NCI-H345 (cell line): ENCODE results near the gene PTPN6.

Source experiments
- DNase-seq: peaks from one replicate; lab custom pipeline; 2025; lab: John Stamatoyannopoulos, UW

The PTPN6 gene

GRCh38 chr12:6923003-6923732, 28.0 kb upstream of the PTPN6 start:
- DNase-seq, result no peak

- no peak for DNase-seq
Measured at GRCh38 chr12:6923851-6924250, 27.3 kb upstream of the PTPN6 start.

GRCh38 chr12:6925239-6925539, 26.0 kb upstream of the PTPN6 start:
- no peak for DNase-seq

GRCh38 chr12:6925540-6926279, 25.4 kb upstream of the PTPN6 start:
- peak; percentile 32 for DNase-seq

GRCh38 chr12:6927379-6928021, 23.7 kb upstream of the PTPN6 start, which contains the start of gene ATN1:
Gene ATN1 (plus strand): TSS chr12:6927959. CDS start chr12:6934002, 6,043 bp downstream.
- peak; percentile 46 for DNase-seq

DNA sequence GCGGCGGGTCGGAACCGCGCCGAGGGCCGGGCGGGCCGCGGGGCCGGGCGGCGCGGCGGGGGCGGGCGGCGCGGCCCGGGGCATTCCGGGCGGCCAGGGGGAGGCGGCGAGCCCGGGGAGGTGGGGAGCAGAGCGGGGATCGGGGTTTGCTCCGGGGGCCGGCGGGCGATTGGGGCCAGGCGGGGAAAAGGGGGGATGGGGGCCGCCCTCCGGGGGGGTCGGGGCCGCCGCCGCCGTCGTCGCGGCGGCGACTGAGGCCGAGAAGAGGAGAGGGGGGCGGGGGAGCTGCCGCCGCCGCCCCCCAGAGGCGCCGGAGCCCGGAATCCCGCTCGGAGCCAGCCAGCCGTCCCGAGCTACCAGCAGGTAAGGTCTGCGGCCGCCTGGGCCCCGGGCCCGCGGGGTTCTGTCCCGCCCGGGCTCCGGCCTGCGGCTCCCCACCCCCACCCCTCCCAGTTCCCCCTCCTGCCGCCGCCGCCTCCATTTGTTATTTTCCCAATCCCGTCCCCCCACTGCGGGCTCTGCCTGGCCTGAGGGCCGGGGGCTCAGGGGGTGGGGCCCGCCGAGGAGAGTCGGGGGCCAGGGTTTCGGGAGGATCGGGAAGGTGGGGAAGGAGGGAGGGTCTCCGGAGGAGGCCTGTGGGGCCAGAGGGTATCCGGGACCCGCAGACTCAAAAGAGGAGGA, 23.0 kb upstream of the PTPN6 start:
- DNase-seq, result no peak

GRCh38 chr12:6928703-6929407, 22.3 kb upstream of the PTPN6 start:
- DNase-seq, result no peak

- DNase-seq, result no peak
Measured at GRCh38 chr12:6929466-6930452, 21.4 kb upstream of the PTPN6 start.

DNA sequence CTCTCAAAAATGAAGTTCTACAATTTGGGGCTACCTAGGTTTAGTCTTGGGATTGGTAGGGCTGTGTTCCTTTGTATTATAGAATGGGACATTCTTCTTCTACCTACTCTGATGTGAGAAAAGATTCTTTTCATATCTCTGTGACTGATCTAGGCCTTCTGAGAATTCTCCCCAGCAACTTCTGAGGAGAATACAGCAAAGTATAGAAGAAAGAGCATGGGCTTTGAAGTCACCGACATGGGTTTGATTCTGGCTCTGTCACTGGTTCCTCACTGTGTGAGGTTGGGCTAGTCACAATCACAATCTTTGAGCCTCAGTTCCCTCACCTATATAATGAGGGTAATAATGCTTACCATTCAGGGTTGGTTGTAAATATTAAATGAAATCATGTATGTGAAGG, 18.4 kb upstream of the PTPN6 start:
- DNase-seq, result no peak

GRCh38 chr12:6934110-6934509, 17.0 kb upstream of the PTPN6 start:
- no peak for DNase-seq

DNA sequence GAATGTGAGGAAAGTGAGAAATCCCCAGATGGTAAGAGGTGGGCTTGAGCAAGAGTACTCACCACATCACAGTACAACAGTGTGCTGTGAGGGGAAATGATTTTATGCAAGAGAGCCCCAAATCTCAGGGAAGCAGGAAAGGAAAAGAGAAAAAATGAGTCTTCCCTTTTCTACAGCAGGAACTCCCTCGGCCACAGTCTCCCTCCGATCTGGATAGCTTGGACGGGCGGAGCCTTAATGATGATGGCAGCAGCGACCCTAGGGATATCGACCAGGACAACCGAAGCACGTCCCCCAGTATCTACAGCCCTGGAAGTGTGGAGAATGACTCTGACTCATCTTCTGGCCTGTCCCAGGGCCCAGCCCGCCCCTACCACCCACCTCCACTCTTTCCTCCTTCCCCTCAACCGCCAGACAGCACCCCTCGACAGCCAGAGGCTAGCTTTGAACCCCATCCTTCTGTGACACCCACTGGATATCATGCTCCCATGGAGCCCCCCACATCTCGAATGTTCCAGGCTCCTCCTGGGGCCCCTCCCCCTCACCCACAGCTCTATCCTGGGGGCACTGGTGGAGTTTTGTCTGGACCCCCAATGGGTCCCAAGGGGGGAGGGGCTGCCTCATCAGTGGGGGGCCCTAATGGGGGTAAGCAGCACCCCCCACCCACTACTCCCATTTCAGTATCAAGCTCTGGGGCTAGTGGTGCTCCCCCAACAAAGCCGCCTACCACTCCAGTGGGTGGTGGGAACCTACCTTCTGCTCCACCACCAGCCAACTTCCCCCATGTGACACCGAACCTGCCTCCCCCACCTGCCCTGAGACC, 15.6 kb upstream of the PTPN6 start:
- DNase-seq, result no peak

- no peak for DNase-seq
Measured at GRCh38 chr12:6936194-6936635, 14.9 kb upstream of the PTPN6 start.

GRCh38 chr12:6936636-6937480, 14.3 kb upstream of the PTPN6 start:
- peak; percentile 23 for DNase-seq

- peak; percentile 97 for DNase-seq
Measured at GRCh38 chr12:6937481-6938352, 13.4 kb upstream of the PTPN6 start.

GRCh38 chr12:6938353-6939190, 12.6 kb upstream of the PTPN6 start:
- DNase-seq, result no peak

DNA sequence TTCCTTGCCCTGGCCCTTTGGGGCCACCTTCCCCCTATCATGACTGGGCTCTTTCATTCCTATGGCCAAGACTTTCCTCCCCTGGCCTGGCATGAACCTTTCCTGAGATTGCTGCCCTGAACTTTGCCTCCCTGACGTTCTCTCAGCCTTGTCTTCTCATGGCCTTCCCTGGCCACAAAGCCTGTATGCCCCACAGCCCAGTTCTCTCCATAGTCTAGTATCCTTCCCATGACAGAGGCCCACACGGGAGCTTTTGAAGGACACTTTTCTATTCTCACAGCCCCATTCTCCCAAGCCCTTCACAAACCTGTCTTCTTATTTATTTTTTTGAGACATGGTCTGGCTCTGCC, 12.0 kb upstream of the PTPN6 start:
- DNase-seq, result no peak

GRCh38 chr12:6941267-6941666, 9.9 kb upstream of the PTPN6 start:
- no peak for DNase-seq
